Right lobe of liver (tissue), 6 donors: ENCODE results near the gene ZNF609. TPM values are rescaled to one million over a fixed set of nuclear protein-coding genes. Genes with fewer than 3 reads are reported as not detected.

Experiments
- ATAC-seq, 4 donors: fragments of 200-7000 bp; cut with Tn5 transposase; one replicate each; pipeline ENCODE4 v1.9.1; 2020; ENCODE audit warnings: mild to moderate bottlenecking in 4 of 4, moderate library complexity in 4 of 4
- DNase-seq, 3 donors: peaks; one replicate each; pipeline ENCODE4 v3.0.0-alpha.2; 2020
- H3K27ac ChIP-seq, 3 donors: fragments of 200-600 bp; one replicate each; pipeline ENCODE4 v1.8.0; 2022
- H3K27me3 ChIP-seq, 2 donors: fragments of 200-600 bp; one replicate each; pipeline ENCODE4 v1.8.0; 2022
- H3K36me3 ChIP-seq, 4 donors: fragments of 200-600 bp; sonication (generic) in 1 of 4; one replicate each; pipeline versions ENCODE4 v1.5.1 to v1.8.0; 2017 to 2022; ENCODE audit warnings: control low read depth in 1 of 4
- H3K4me1 ChIP-seq, 4 donors: fragments of 200-600 bp; sonication (generic) in 1 of 4; one replicate each; pipeline versions ENCODE4 v1.5.1 to v1.8.0; 2017 to 2022; ENCODE audit warnings: control low read depth in 1 of 4
- H3K4me3 ChIP-seq, 3 donors: fragments of 200-600 bp; one replicate each; pipeline ENCODE4 v1.8.0; 2022
- H3K9me3 ChIP-seq, 4 donors: fragments of 200-600 bp; sonication (generic) in 1 of 4; one replicate each; pipeline versions ENCODE4 v1.5.1 to v1.8.0; 2017 to 2022; ENCODE audit warnings: control low read depth in 1 of 4
- POLR2A ChIP-seq: fragments of 450-650 bp; IDR thresholded peaks from one replicate; pipeline ENCODE4 v1.6.1; 2017; ENCODE audit warnings: antibody characterized with exemption, mild to moderate bottlenecking
- WGBS: methylation state at CpG from one replicate; pipeline ENCODE4 v1.1.6; 2018; ENCODE audit warnings: low coverage, low lambda C conversion rate; ENCODE audit not compliant: insufficient coverage; ENCODE audit errors: missing lambda C conversion rate; 5-methylcytosine and 5-hydroxymethylcytosine counted together
- intact Hi-C, 2 donors: fragments of 100-400 bp; cut with DNase I; formaldehyde crosslinking; loops; one replicate each; pipeline versions ENCODE4 v1.11.2 to v1.14.1; 2022
- total RNA-seq, 6 experiments: library from RNA; depleted of rRNA in 2 of 6; stranded (reverse); fragments of >200 nt in 2 of 6; fragmentation: NEBNext Ultra II Directional in 3 of 6; extraction: Animal tissue kit (Norgen Biotek cat#: 25700) in 3 of 6; gene quantifications; one replicate each; pipeline versions ENCODE4 v1.1.0 to v1.2.4, GENCODE V29; 2016 to 2023
- TF ChIP-seq, protein P1 (sequence below), 4 donors: fragments of 200-600 bp in 3 of 4; fragments of 450-650 bp in 1 of 4; IDR thresholded peaks; one replicate each; pipeline versions ENCODE4 v1.5.1 to v1.8.0; 2016 to 2022; ENCODE audit warnings: antibody characterized with exemption in 4 of 4, mild to moderate bottlenecking in 2 of 4
- donor health status: DM: no; HTN: yes; CAD: no.
- donor health status: DM: no; HTN: no; CAD: no.
- donor health status: DM: no; HTN: no; CAD: no.
- donor health status: DM: no; HTN: yes; CAD: no.
- donor health status: DM: no; HTN: yes; CAD: no.

ZNF609 gene
- total RNA-seq, 6 experiments from 2014 or later = 10.7 to 16.1 (median 13.5) TPM

- Histone ChIP-seq H3K9me3 (no peaks in the 10 kb centered on the region), H3K4me3 (no peak overlapping the region), H3K4me1 (no peaks in the 10 kb centered on the region), H3K27ac (no peak overlapping the region), H3K27me3 (no peaks in the 10 kb centered on the region), H3K36me3 (no peaks in the 10 kb centered on the region)
- WGBS = 83% methylated on average over 4 of the region's 4 CpGs
- TF ChIP-seq POLR2A = no peak
- TF ChIP-seq, protein P1, sequence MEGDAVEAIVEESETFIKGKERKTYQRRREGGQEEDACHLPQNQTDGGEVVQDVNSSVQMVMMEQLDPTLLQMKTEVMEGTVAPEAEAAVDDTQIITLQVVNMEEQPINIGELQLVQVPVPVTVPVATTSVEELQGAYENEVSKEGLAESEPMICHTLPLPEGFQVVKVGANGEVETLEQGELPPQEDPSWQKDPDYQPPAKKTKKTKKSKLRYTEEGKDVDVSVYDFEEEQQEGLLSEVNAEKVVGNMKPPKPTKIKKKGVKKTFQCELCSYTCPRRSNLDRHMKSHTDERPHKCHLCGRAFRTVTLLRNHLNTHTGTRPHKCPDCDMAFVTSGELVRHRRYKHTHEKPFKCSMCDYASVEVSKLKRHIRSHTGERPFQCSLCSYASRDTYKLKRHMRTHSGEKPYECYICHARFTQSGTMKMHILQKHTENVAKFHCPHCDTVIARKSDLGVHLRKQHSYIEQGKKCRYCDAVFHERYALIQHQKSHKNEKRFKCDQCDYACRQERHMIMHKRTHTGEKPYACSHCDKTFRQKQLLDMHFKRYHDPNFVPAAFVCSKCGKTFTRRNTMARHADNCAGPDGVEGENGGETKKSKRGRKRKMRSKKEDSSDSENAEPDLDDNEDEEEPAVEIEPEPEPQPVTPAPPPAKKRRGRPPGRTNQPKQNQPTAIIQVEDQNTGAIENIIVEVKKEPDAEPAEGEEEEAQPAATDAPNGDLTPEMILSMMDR (IDR thresholded peaks at IDR 0.05) = no peak
- ATAC-seq (no peak), DNase-seq (no peak)
- intact Hi-C loops = no loop called here
These were observed 75.3 kb downstream of the ZNF609 start for GRCh38 chr15:64535460-64536243.

DNA sequence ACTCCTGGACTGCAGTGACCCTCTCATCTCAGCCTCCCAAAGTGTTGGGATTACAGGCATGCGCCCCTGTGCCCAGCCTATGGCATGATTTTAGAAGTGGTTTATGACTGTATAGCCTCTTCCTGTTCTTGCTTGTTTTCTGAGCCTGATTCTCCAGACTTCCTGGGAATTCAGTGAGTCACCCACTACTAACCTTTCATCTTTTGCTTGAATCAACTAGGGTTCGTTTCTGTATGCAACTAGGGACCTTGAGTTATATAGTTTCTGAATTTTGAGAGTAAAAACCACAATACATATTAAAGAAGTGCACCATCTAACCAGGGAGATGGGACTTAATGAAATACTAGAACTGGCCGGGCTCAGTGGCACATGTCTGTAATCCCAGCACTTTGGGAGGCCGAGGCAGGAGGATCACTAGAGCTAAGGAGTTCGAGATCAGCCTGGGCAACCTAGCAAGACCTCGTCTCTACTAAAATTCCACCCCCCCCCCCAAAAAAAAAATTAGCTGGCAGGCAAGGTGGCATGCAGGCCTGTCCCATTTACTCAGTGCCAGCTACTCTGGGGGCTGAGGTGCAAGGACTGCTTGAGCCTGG is 76.0 kb downstream of the ZNF609 start:
- intact Hi-C loops = no loop called here
- H3K36me3 ChIP-seq = no peaks in the 10 kb centered on the region
- TF ChIP-seq, protein P1 (IDR thresholded peaks at IDR 0.05) = no peak
- TF ChIP-seq POLR2A = no peak
- 76% methylated on average over 4 of the region's 6 CpGs for WGBS
- H3K9me3 ChIP-seq = no peaks in the 10 kb centered on the region
- ATAC-seq = peak in 3 of 4 donors; percentile 20 to 74 (median 38)
- H3K4me1 ChIP-seq = no peaks in the 10 kb centered on the region
- H3K4me3 ChIP-seq = no peak overlapping the region
- no peak overlapping the region for H3K27ac ChIP-seq
- H3K27me3 ChIP-seq = no peaks in the 10 kb centered on the region
- no peak for DNase-seq

GRCh38 chr15:64542091-64542490 is 81.7 kb downstream of the ZNF609 start:
- no peaks in the 10 kb centered on the region for H3K36me3 ChIP-seq
- no peak for DNase-seq
- no peak for ATAC-seq

DNA sequence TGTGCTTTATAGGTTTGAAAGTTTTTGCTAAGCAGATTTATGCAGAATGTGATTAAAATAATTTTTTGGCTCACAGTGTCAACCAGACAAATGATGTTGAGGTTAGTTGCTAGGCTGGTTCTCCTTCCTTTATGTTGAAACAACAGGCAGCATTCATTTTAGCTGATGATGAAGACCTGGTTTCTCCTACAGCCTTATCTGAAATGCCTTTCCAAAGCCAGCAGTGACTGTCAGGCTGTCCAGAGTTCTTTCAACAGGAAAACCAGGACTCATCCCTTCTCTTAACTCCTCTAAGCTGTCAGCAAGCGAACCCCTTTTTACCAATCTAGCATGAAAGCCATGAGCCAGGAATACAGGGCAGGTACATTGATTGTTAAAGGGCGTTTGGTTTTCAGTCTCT is 84.1 kb downstream of the ZNF609 start:
- WGBS = 89% methylated on average over 2 of the region's 2 CpGs
- DNase-seq = no peak
- intact Hi-C loops = no loop called here

More at GRCh38 chr15:64542091-64542490, 81.7 kb downstream of the ZNF609 start:
- Histone ChIP-seq H3K9me3 (no peaks in the 10 kb centered on the region), H3K4me1 (no peaks in the 10 kb centered on the region), H3K27ac (no peak overlapping the region), H3K4me3 (no peak overlapping the region), H3K27me3 (no peaks in the 10 kb centered on the region)
- 90% methylated on average over 1 of the region's 1 CpG for WGBS
- TF ChIP-seq, protein P1 (IDR thresholded peaks at IDR 0.05) = no peak
- no peak for TF ChIP-seq POLR2A
- intact Hi-C loops = no loop called here

More for the DNA sequence above, 84.1 kb downstream of the ZNF609 start:
- H3K9me3 ChIP-seq = no peaks in the 10 kb centered on the region
- H3K4me1 ChIP-seq = no peaks in the 10 kb centered on the region
- TF ChIP-seq, protein P1 (IDR thresholded peaks at IDR 0.05) = no peak
- TF ChIP-seq POLR2A = no peak
- H3K27ac ChIP-seq = no peak overlapping the region
- no peak for ATAC-seq
- H3K27me3 ChIP-seq = no peaks in the 10 kb centered on the region
- no peak overlapping the region for H3K4me3 ChIP-seq
- H3K36me3 ChIP-seq = no peaks in the 10 kb centered on the region
